B cell (primary cell): Measurements from ENCODE around the gene TCEANC2. TPM values are rescaled to one million over a fixed set of nuclear protein-coding genes. Genes with fewer than 3 reads are reported as not detected.

ENCODE experiments used
- ATAC-seq: fragments of 200-7000 bp; cut with Tn5 transposase; one replicate; pipeline ENCODE4 v1.10.0; 2021; ENCODE audit warnings: low read depth, mild to moderate bottlenecking, moderate number of reproducible peaks, moderate library complexity
- CTCF ChIA-PET: fragments of 350-600 bp; sonication (Branson Sonifier 250); formaldehyde crosslinking; loops from one replicate; lab custom pipeline; 2021; ENCODE audit warnings: antibody characterized with exemption, inconsistent platforms; lab: Charles Lee
- POLR2A ChIA-PET: fragments of 350-600 bp; sonication (Branson Sonifier 250); formaldehyde crosslinking; loops from one replicate; lab custom pipeline; 2021; ENCODE audit warnings: antibody characterized with exemption; lab: Charles Lee
- DNase-seq: peaks from one replicate; pipeline ENCODE4 v3.0.0; 2013
- H2AFZ ChIP-seq: 2 replicates; pipeline ENCODE4 v1.6.1; 2012; ENCODE audit warnings: mild to moderate bottlenecking, low read depth, low read length; ENCODE audit not compliant: insufficient read depth, poor library complexity, severe bottlenecking
- H3K27ac ChIP-seq, 2 donors: 1 replicate in 1 of 2; 2 replicates in 1 of 2; pipeline ENCODE4 v1.5.1; 2012 to 2013; ENCODE audit warnings: low read length in 2 of 2, mild to moderate bottlenecking in 2 of 2, moderate library complexity in 1 of 2
- H3K27me3 ChIP-seq, 4 experiments: fragments of 200-600 bp in 1 of 4; sonication (generic) in 1 of 4; replicated peaks in 1 of 4; 1 replicate in 2 of 4; 2 replicates in 2 of 4; pipeline versions ENCODE4 v1.6.1 to v1.7.0; 2013 to 2016; ENCODE audit warnings: low read length in 3 of 4, mild to moderate bottlenecking in 2 of 4, mixed read lengths in 1 of 4, moderate library complexity in 1 of 4; ENCODE audit not compliant: insufficient read depth in 4 of 4, control insufficient read depth in 3 of 4; ENCODE audit errors: control extremely low read depth in 1 of 4
- H3K36me3 ChIP-seq, 2 experiments: replicated peaks in 1 of 2; 1 replicate in 1 of 2; 2 replicates in 1 of 2; pipeline versions ENCODE4 v1.6.1 to v1.7.1; 2013; ENCODE audit warnings: low read length in 1 of 2; ENCODE audit not compliant: insufficient read depth in 2 of 2, control insufficient read depth in 1 of 2; ENCODE audit errors: control extremely low read depth in 1 of 2, extremely low read depth in 1 of 2
- H3K4me1 ChIP-seq, 2 donors: fragments of 200-600 bp in 1 of 2; sonication (generic) in 1 of 2; 1 replicate in 1 of 2; 2 replicates in 1 of 2; pipeline versions ENCODE4 v1.5.1 to v1.6.1; 2013 to 2017; ENCODE audit warnings: low read length in 2 of 2; ENCODE audit not compliant: control insufficient read depth in 2 of 2, insufficient read depth in 2 of 2
- H3K4me2 ChIP-seq: replicated peaks from 2 replicates; pipeline ENCODE3; 2012; ENCODE audit warnings: mild to moderate bottlenecking, low read depth, low read length; ENCODE audit not compliant: poor library complexity, severe bottlenecking
- H3K4me3 ChIP-seq, 5 experiments: fragments of 200-600 bp in 1 of 5; sonication (generic) in 1 of 5; 1 replicate in 3 of 5; 2 replicates in 2 of 5; pipeline versions ENCODE4 v1.5.1 to v1.7.0; 2011 to 2016; ENCODE audit warnings: low read length in 4 of 5, mild to moderate bottlenecking in 4 of 5, low read depth in 2 of 5, control low read depth in 1 of 5, moderate library complexity in 1 of 5; ENCODE audit not compliant: insufficient read depth in 1 of 5; ENCODE audit errors: control extremely low read depth in 1 of 5, extremely low read depth in 1 of 5
- H3K79me2 ChIP-seq: fragments of 200-600 bp; sonication (generic); one replicate; pipeline ENCODE4 v1.6.0; 2016; ENCODE audit warnings: low read length; ENCODE audit not compliant: control insufficient read depth, insufficient read depth
- H3K9ac ChIP-seq: fragments of 200-600 bp; sonication (generic); 2 replicates; pipeline ENCODE4 v1.6.1; 2017; ENCODE audit warnings: mild to moderate bottlenecking, low read length, moderate library complexity
- H3K9me3 ChIP-seq, 3 donors: one replicate each; pipeline versions ENCODE4 v1.6.1 to v1.7.1; 2013; ENCODE audit warnings: low read length in 2 of 3; ENCODE audit not compliant: control insufficient read depth in 2 of 3, insufficient read depth in 1 of 3; ENCODE audit errors: control extremely low read depth in 1 of 3
- H4K20me1 ChIP-seq: 2 replicates; pipeline ENCODE4 v1.6.0; 2012; ENCODE audit warnings: mild to moderate bottlenecking, low read length; ENCODE audit not compliant: insufficient read depth, control insufficient read depth, poor library complexity, severe bottlenecking
- H3K27ac Mint-ChIP-seq: one replicate; pipeline ENCODE4 v1.8.0; 2021; ENCODE audit warnings: mixed read lengths
- H3K27me3 Mint-ChIP-seq: one replicate; pipeline ENCODE4 v1.8.0; 2021; ENCODE audit warnings: mixed read lengths
- H3K4me1 Mint-ChIP-seq: one replicate; pipeline ENCODE4 v1.8.0; 2021; ENCODE audit warnings: mixed read lengths
- H3K4me3 Mint-ChIP-seq: one replicate; pipeline ENCODE4 v1.8.0; 2021; ENCODE audit warnings: mixed read lengths
- H3K9me3 Mint-ChIP-seq: one replicate; pipeline ENCODE4 v1.8.0; 2022; ENCODE audit warnings: mixed read lengths; ENCODE audit not compliant: insufficient read depth
- EZH2 ChIP-seq: IDR thresholded peaks from 2 replicates; pipeline ENCODE4 v1.6.1; 2012; ENCODE audit warnings: borderline replicate concordance, low read depth, mild to moderate bottlenecking, moderate library complexity, low read length; ENCODE audit not compliant: insufficient read depth, poor library complexity, severe bottlenecking
- WGBS: methylation state at CpG from one replicate; pipeline ENCODE4 v1.1.5; 2013; ENCODE audit warnings: missing lambda C conversion rate; ENCODE audit not compliant: insufficient coverage; 5-methylcytosine and 5-hydroxymethylcytosine counted together
- intact Hi-C: fragments of 100-400 bp; cut with micrococcal nuclease; formaldehyde crosslinking; loops from one replicate; pipeline ENCODE4 v1.10.0; 2022
- polyA plus RNA-seq: library from polyadenylated mRNA; depleted of rRNA; stranded (reverse); fragments of >200 nt; gene quantifications from 2 replicates; pipeline ENCODE4 v1.2.3, GENCODE V29; 2012
- total RNA-seq, 2 donors: library from RNA; stranded (reverse); fragments of 120-200 nt in 1 of 2; gene quantifications; 1 replicate in 1 of 2; 2 replicates in 1 of 2; pipeline versions ENCODE4 v1.2.3 to v1.2.4, GENCODE V29; 2013 to 2022
- TF ChIP-seq, protein P1 (sequence below): fragments of 200-600 bp; IDR thresholded peaks from one replicate; pipeline ENCODE4 v1.8.0; 2022; ENCODE audit warnings: antibody characterized with exemption, mild to moderate bottlenecking

TCEANC2 gene
- total and polyA plus RNA-seq, 2 donors (not counting 1 experiment from before 2014, with no cell fraction given): 8.0 to 15.9 TPM

DNA sequence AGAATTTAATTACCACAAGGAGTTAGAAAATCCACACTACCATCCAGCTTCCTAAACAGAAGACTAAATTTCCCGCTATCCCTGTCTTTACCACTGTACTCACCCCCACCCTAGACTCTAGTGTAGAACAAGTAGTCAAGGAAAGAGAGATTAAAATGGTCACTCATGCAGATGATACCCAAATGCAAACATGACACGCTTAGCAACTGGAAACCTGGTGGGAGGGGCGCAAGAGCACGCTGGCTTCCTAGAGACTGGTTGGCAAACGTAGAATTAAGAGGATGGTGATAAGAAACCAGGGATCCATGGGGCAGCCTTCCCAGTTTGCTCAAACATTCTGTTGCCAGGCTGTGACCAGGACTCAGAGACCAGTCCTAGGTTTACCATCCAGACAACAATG is 25.6 kb upstream of the TCEANC2 start:
- no peak overlapping the region for H3K4me2 ChIP-seq
- POLR2A ChIA-PET: no interaction called here
- no peak overlapping the region for H2AFZ ChIP-seq
- H3K27ac Mint-ChIP-seq: no peak overlapping the region
- no peak for ATAC-seq
- no peaks in the 10 kb centered on the region for H3K9me3 ChIP-seq
- H3K27me3 ChIP-seq: no peaks in the 10 kb centered on the region
- no peaks in the 10 kb centered on the region for H4K20me1 ChIP-seq
- H3K9ac ChIP-seq: no peak overlapping the region
- CTCF ChIA-PET: no interaction called here
- 100% methylated on average over 4 of the region's 5 CpGs for WGBS
- no peak for DNase-seq
- H3K4me3 Mint-ChIP-seq: no peak overlapping the region
- H3K4me1 ChIP-seq: no peaks in the 10 kb centered on the region
- H3K9me3 Mint-ChIP-seq: no peaks in the 10 kb centered on the region
- H3K4me3 ChIP-seq: no peak overlapping the region
- no peak for TF ChIP-seq EZH2
- TF ChIP-seq, protein P1, sequence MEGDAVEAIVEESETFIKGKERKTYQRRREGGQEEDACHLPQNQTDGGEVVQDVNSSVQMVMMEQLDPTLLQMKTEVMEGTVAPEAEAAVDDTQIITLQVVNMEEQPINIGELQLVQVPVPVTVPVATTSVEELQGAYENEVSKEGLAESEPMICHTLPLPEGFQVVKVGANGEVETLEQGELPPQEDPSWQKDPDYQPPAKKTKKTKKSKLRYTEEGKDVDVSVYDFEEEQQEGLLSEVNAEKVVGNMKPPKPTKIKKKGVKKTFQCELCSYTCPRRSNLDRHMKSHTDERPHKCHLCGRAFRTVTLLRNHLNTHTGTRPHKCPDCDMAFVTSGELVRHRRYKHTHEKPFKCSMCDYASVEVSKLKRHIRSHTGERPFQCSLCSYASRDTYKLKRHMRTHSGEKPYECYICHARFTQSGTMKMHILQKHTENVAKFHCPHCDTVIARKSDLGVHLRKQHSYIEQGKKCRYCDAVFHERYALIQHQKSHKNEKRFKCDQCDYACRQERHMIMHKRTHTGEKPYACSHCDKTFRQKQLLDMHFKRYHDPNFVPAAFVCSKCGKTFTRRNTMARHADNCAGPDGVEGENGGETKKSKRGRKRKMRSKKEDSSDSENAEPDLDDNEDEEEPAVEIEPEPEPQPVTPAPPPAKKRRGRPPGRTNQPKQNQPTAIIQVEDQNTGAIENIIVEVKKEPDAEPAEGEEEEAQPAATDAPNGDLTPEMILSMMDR: no peak
- no peaks in the 10 kb centered on the region for H3K79me2 ChIP-seq
- H3K36me3 ChIP-seq: peaks cover 0 to 16% of the 10 kb centered on the region in 2 experiments
- intact Hi-C loops: no loop called here
- H3K27me3 Mint-ChIP-seq: no peaks in the 10 kb centered on the region
- H3K27ac ChIP-seq: no peak overlapping the region
- peaks cover 4% of the 10 kb centered on the region for H3K4me1 Mint-ChIP-seq

GRCh38 chr1:54028306-54029251 is 24.8 kb upstream of the TCEANC2 start:
- no peak overlapping the region for H3K4me2 ChIP-seq
- H3K9me3 Mint-ChIP-seq: no peaks in the 10 kb centered on the region
- H3K4me3 Mint-ChIP-seq: no peak overlapping the region
- H2AFZ ChIP-seq: no peak overlapping the region
- no peak overlapping the region for H3K4me3 ChIP-seq
- no peaks in the 10 kb centered on the region for H4K20me1 ChIP-seq
- no peak for ATAC-seq
- no peaks in the 10 kb centered on the region for H3K27me3 ChIP-seq
- H3K9me3 ChIP-seq: no peaks in the 10 kb centered on the region
- peaks cover 0 to 19% of the 10 kb centered on the region in 2 experiments for H3K36me3 ChIP-seq
- no peak overlapping the region for H3K27ac ChIP-seq
- TF ChIP-seq, protein P1: no peak
- H3K4me1 ChIP-seq: no peaks in the 10 kb centered on the region
- POLR2A ChIA-PET: no interaction called here
- WGBS: 98% methylated on average over 3 of the region's 3 CpGs
- intact Hi-C loops: no loop called here
- no peak overlapping the region for H3K27ac Mint-ChIP-seq
- CTCF ChIA-PET: no interaction called here
- peaks cover 4% of the 10 kb centered on the region for H3K4me1 Mint-ChIP-seq
- no peak overlapping the region for H3K9ac ChIP-seq
- no peaks in the 10 kb centered on the region for H3K27me3 Mint-ChIP-seq
- DNase-seq: no peak
- no peaks in the 10 kb centered on the region for H3K79me2 ChIP-seq
